ENCODE results near the gene SLC35D3.
A peak's percentile ranks its signal among the peaks of the same experiment; 100 is the strongest.
"Not testable (repeated sequence)": the region's sequence is repeated elsewhere in the genome, so short reads cannot be mapped to it uniquely, and the experiment has no call there.

Gene SLC35D3

GRCh38 chr6:136923116-136923953 lies 1.2 kb downstream of the SLC35D3 start:
- DNase-seq, result no peak

DNA sequence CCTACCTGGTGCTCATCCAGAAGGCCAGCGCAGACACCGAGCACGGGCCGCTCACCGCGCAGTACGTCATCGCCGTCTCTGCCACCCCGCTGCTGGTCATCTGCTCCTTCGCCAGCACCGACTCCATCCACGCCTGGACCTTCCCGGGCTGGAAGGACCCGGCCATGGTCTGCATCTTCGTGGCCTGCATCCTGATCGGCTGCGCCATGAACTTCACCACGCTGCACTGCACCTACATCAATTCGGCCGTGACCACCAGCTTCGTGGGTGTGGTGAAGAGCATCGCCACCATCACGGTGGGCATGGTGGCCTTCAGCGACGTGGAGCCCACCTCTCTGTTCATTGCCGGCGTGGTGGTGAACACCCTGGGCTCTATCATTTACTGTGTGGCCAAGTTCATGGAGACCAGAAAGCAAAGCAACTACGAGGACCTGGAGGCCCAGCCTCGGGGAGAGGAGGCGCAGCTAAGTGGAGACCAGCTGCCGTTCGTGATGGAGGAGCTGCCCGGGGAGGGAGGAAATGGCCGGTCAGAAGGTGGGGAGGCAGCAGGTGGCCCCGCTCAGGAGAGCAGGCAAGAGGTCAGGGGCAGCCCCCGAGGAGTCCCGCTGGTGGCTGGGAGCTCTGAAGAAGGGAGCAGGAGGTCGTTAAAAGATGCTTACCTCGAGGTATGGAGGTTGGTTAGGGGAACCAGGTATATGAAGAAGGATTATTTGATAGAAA lies 2.0 kb downstream of the SLC35D3 start:
- no peak for DNase-seq

DNA sequence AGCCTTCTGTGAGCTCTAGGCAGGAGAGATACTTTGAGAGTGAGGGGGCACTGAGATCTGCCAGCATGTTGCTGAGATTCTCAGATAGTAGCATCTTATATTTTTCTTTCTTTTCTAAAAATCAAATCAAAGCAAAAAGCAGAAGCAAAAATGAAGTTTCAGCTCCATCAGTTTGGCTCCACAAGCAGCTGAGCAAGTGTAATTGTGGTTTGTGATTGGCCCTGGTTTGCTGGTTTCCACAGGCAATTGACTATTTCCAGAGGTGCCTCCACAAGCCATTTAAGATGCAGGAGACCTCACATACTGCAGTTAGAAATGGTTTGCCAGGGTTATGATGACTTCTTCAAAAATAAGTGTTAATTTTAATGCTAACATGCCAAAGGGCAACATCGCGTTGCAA lies 4.3 kb downstream of the SLC35D3 start:
- no peak for DNase-seq

- DNase-seq, result no peak
These were observed 5.2 kb downstream of the SLC35D3 start for GRCh38 chr6:136927292-136927691.

DNA sequence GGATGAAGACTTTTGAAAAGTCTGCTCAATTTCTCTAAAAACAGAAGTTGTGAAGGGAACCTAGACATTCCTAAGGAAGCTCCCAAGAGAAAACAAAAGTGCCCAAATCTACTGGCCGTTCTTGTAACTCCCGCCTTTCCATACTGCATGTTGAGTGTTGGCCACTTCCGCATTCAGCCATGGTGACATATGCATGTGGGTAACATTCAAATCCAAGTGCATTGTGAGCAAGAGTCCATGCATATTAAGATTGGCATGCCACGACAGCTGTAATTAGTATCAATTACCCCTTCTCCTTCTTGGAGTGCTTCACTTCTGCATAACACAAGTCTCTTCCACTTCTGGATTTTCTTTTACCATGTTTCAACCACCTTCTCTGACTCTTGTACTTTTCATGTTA lies 8.4 kb downstream of the SLC35D3 start:
- DNase-seq, result no peak

GRCh38 chr6:136932599-136932998 lies 10.5 kb downstream of the SLC35D3 start:
- no peak for DNase-seq

- DNase-seq, result no peak
These were observed 23.0 kb downstream of the SLC35D3 start for GRCh38 chr6:136945072-136945471.

GRCh38 chr6:136945711-136946121 lies 23.6 kb downstream of the SLC35D3 start:
- no peak for DNase-seq

DNA sequence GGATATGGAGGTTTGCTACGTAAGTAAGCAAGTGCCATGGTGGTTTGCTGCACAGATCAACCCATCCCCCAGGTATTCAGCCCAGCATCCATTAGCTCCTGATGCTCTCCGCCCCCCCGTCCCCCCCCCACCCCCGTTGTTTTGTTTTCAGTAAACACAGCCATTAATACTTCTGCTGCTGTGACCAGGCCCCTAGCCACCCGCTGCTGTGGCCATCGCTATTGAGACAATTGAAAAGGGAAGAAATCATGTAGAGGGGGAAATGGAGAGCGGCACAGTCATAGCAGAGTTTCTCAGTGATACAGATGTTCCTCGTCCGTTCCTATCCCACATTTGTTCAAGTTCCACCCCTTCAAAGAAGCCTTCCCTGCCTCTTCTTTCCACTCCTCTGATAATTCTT lies 24.9 kb downstream of the SLC35D3 start:
- DNase-seq, result no peak

DNA sequence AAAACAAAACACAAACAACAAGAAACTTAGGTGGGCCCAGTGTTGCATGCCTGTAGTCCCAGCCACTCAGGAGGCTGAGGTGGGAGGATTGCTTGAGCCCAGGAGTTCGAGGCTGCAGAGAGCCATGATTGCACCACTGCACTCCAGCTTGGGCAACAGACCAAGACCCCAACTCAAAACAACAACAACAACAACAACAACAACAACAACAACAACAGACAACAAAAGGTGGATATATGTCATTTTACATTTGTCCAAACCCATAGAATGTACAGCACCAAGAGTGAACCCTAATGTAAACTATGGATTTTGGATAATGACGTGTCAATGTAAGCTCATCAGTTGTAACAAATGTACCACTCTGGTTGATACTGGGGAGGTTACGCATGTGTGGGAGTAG lies 27.9 kb downstream of the SLC35D3 start:
- not testable (repeated sequence) for DNase-seq

DNA sequence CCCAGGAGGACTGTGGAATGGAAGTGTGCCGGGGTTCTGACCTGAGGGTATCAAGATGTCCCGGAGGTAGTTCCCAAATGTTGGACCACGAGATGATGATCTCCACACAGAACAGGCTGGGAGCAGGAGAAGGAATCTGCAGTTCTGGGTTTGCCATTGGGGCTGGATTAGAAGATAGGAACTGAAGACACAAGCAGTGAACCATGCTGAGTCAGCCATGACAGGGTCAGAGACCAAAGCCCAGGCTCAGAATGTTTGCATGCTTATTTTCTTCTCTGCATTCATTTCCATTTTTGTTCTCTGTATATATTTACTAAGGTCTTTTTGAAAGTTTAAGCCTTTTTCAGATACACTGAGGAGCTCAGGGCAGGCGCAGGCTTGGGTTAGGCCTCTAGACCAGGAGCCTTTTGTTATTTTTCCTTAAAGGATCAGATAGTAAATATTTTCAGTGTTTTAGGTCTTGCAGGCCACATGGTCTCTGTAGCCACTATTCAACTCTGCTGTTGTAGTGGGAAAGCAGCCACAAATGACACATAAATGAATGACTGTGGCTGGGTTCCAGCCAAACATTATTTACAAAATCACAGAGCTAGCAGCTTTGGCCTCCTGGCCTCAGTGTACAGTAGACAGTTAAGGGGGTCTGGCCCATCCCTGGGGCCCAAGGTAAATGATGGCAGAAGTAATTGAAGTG lies 28.5 kb downstream of the SLC35D3 start:
- DNase-seq, result peak; percentile 8

DNA sequence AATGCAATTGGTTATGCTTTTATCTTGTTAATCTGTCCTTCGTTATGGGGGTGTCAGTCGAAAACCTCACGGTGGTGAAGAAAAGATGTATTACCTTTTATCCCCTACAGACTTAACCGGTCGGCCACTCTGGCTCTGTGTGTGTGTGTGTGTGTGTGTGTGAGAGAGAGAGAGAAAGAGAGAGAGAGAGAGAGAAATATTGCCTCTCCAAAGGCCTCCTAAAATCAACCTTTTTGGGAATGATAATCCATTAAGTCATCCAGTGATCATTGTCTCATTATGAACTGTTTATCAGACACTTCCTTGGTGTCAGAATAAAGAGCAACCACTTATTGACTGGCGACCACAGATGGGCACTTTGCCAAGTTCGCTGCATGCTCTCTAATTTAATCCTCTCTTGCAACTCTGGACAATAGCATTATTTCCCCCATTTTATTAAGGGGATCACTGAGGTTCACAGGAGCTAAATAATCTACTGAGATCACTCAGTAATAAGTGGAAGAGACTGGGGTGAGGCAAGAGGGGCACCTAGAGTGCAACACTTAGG lies 30.7 kb downstream of the SLC35D3 start:
- no peak for DNase-seq

DNA sequence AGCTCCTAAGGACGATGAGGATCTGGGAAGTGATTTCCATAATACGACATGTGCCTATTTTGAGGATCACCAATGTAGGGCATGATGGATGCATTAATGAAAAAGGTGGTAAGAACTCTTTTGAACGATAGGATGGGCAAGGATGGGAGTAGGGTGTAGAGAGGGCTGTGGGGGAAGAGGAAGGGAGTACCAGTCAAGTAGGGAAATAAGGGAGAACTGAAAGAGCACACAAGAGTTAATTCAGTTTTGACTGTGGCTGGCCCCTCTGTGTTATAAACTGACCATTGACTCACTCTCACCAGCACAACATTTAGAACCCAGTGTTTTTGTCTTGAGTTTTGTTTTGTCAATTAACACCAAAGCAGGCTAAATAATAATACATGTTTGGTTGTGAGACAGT lies 33.0 kb downstream of the SLC35D3 start:
- no peak for DNase-seq

DNA sequence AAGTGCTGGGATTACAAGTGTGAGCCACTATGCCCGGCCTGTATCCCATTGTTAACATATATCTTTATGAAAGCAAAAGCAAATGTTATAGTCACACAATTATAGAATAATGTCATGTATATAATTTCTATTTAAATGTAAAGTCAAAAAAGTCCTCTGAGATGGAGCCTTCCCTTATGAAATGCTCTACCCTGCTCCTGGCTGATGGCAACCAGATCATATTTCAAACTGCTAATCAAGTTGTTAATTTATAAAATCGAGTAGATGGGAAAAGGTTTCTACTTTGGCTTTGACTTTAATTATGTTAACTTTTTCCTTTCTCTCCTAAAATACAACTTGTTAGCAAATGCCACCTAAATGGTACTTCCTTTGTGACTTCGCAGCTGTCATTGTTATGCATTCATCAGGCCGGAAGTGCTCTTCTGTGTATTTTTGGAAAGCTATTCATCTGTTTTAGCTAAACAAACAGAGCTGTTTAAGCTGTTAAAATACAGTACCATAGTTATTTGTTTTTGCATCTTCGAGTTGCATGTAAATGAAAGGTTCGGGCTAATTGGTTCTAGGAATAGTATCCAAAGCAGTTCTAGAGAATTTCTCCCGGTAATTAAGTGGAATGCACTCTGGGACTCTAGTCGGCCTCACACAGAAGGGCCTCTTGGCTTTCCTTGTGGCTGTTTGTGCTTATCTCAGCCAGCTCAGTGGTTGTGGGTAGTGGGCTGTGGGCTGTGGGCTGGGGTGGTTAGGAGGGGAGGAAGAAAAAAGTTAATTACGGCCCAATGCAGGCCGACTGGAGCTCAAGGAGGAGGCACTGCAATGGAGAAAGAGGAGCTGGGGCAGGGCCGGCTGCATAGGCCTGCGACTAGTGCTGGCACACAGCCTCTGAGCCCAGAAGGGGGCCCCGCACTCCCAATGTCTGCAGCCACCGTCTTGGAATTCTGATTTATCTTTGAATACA lies 34.8 kb downstream of the SLC35D3 start:
- DNase-seq, result no peak

GRCh38 chr6:136958168-136958567 lies 36.1 kb downstream of the SLC35D3 start:
- DNase-seq, result no peak

GRCh38 chr6:136959471-136959891 lies 37.4 kb downstream of the SLC35D3 start:
- no peak for DNase-seq

DNA sequence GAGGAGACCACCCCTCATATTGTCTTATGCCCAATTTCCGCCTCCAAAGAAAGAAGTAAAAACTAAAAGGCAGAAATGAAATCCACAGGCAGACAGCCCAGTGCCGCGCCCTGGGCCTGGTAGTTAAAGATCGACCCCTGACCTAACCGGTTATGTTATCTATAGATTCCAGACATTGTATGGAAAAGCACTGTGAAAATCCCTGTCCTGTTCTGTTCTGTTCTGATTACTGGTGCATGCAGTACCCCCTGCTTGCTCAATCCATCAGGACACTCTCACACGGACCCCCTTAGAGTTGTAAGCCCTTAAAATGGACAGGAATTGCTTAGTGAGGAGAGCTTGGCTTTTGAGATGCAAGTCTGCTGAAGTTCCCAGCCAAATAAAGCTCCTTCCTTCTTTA lies 37.8 kb downstream of the SLC35D3 start:
- not testable (repeated sequence) for DNase-seq

- DNase-seq, result no peak
These were observed 38.7 kb downstream of the SLC35D3 start for GRCh38 chr6:136960781-136961180.

GRCh38 chr6:136961848-136962247 lies 39.7 kb downstream of the SLC35D3 start:
- DNase-seq, result no peak

DNA sequence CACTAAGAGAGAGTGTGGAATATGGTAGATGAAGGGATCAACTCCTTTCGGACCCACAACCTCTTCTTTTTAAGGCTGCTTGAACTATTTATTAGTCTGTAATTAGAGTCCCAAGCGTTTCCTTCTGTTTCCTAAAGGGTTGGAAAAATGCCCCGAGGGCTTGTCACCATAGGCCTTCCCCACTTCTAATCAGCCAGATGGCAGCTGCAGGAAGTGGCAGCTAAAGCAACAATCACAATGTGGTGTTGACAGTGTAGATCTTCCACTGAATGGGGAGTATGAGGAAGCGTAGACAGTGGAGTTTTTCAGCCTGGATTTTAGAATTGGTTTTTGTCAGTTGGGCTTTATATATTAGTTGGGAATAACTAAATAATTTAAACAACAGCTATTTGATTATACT lies 40.6 kb downstream of the SLC35D3 start:
- DNase-seq, result no peak

DNA sequence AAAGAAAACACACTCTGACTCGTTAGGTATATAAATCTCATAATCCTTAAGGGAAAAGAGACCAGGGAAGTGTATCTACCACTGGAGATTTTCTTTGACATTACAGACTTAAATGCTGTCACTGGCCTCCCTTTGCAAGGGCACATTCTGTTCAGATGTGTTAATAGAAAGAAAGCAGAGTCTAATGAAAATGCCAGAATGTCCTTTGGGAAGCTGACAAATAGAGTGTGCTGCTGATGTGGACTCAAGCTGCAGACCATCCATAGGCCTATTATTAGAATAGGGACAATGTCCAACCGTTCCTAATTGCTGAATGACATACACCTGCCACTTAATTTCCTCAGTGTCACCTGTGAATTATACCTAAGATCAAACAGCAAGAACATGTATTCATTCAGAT lies 41.2 kb downstream of the SLC35D3 start:
- no peak for DNase-seq

- DNase-seq, result no peak
These were observed 42.3 kb downstream of the SLC35D3 start for GRCh38 chr6:136964398-136964797.

Data from NCI-H226 (cell line).